ENCODE data around the gene TPI1.
"Not testable (repeated sequence)": the region's sequence is repeated elsewhere in the genome, so short reads cannot be mapped to it uniquely, and the experiment has no call there.

DNA sequence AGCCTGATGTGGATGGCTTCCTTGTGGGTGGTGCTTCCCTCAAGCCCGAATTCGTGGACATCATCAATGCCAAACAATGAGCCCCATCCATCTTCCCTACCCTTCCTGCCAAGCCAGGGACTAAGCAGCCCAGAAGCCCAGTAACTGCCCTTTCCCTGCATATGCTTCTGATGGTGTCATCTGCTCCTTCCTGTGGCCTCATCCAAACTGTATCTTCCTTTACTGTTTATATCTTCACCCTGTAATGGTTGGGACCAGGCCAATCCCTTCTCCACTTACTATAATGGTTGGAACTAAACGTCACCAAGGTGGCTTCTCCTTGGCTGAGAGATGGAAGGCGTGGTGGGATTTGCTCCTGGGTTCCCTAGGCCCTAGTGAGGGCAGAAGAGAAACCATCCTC lies 3.0 kb downstream of the TPI1 start:
- TF ChIP-seq, protein P1, sequence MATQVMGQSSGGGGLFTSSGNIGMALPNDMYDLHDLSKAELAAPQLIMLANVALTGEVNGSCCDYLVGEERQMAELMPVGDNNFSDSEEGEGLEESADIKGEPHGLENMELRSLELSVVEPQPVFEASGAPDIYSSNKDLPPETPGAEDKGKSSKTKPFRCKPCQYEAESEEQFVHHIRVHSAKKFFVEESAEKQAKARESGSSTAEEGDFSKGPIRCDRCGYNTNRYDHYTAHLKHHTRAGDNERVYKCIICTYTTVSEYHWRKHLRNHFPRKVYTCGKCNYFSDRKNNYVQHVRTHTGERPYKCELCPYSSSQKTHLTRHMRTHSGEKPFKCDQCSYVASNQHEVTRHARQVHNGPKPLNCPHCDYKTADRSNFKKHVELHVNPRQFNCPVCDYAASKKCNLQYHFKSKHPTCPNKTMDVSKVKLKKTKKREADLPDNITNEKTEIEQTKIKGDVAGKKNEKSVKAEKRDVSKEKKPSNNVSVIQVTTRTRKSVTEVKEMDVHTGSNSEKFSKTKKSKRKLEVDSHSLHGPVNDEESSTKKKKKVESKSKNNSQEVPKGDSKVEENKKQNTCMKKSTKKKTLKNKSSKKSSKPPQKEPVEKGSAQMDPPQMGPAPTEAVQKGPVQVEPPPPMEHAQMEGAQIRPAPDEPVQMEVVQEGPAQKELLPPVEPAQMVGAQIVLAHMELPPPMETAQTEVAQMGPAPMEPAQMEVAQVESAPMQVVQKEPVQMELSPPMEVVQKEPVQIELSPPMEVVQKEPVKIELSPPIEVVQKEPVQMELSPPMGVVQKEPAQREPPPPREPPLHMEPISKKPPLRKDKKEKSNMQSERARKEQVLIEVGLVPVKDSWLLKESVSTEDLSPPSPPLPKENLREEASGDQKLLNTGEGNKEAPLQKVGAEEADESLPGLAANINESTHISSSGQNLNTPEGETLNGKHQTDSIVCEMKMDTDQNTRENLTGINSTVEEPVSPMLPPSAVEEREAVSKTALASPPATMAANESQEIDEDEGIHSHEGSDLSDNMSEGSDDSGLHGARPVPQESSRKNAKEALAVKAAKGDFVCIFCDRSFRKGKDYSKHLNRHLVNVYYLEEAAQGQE (IDR thresholded peaks at IDR 0.05; ENCODE audit: insufficient read depth in 1 of 2, low read depth in 2 of 2, low read length in 2 of 2): not testable (repeated sequence)
- peak; percentile 50; the same call in 1 of the 2 replicates for TF ChIP-seq POLR2AphosphoS5 (IDR thresholded peaks at IDR 0.05; ENCODE audit: low read depth, low read length)
- TF ChIP-seq FOXP2 (optimal IDR thresholded peaks at IDR 0.05; ENCODE audit: borderline replicate concordance, extremely low read depth, extremely low read length, insufficient read depth): not testable (repeated sequence)

Data from PFSK-1 (cell line).